ENCODE data around the gene SMCO2.

Gene SMCO2

GRCh38 chr12:27545665-27546064, 99.1 kb downstream of the SMCO2 start:
- H3K4me3 ChIP-seq (ENCODE audit: low read depth, low read length), result no peak overlapping the region
- no peak for DNase-seq (ENCODE audit: low read depth)
- no peak for TF ChIP-seq CTCF (IDR thresholded peaks at IDR 0.05; ENCODE audit: low read depth, low read length, missing control alignments)

GRCh38 chr12:27547592-27547991, 101.1 kb downstream of the SMCO2 start:
- TF ChIP-seq CTCF (IDR thresholded peaks at IDR 0.05; ENCODE audit: low read depth, low read length, missing control alignments), result no peak
- DNase-seq (ENCODE audit: low read depth), result no peak
- H3K4me3 ChIP-seq (ENCODE audit: low read depth, low read length), result no peak overlapping the region

GRCh38 chr12:27548301-27549199, 102.0 kb downstream of the SMCO2 start:
- DNase-seq (ENCODE audit: low read depth), result no peak
- no peak for TF ChIP-seq CTCF (IDR thresholded peaks at IDR 0.05; ENCODE audit: low read depth, low read length, missing control alignments)
- H3K4me3 ChIP-seq (ENCODE audit: low read depth, low read length), result no peak overlapping the region

- no peak for DNase-seq (ENCODE audit: low read depth)
- no peak overlapping the region for H3K4me3 ChIP-seq (ENCODE audit: low read depth, low read length)
- TF ChIP-seq CTCF (IDR thresholded peaks at IDR 0.05; ENCODE audit: low read depth, low read length, missing control alignments), result no peak
Measured at GRCh38 chr12:27549236-27549800, 102.8 kb downstream of the SMCO2 start.

DNA sequence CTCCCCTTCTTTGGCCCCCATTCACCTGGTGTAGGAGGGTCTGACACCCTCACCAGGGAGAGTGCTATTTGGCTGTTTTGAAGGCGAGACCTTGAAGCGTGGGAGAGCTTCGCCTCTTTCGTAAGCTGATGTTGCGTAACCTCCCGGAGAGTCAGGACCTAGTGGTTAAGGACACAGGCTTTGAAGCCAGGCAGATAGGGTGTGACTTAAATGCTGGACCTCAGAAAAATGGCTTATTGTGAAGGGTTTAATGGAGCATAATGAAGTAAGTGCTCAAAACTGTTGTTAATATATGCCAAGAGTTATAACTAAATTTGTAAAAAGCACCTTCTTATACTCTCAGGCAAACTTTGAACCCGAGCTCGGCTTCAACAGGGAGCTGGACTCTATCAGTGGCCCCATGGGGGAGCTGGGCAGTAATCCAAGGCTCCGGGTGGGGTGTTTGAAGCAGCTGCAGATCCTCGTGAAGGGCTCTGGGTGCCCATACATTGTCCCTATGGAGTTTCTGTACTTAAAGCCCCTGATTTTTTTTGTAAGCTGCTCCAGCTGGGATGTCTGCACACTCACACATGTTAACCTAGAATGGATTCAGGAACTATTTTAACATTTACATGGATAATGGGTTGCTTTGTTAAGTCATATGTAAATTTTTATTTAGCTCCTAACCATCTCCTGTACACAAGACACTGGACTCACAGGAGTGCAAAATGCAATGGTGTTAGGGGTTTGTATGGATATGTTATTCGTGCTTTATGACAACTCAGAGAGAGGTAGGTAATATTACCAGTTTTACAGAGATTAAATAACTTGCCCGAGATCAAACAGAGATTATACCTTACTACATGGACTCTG, 103.5 kb downstream of the SMCO2 start:
- H3K4me3 ChIP-seq (ENCODE audit: low read depth, low read length), result no peak overlapping the region
- no peak for DNase-seq (ENCODE audit: low read depth)
- TF ChIP-seq CTCF (IDR thresholded peaks at IDR 0.05; ENCODE audit: low read depth, low read length, missing control alignments), result no peak

DNA sequence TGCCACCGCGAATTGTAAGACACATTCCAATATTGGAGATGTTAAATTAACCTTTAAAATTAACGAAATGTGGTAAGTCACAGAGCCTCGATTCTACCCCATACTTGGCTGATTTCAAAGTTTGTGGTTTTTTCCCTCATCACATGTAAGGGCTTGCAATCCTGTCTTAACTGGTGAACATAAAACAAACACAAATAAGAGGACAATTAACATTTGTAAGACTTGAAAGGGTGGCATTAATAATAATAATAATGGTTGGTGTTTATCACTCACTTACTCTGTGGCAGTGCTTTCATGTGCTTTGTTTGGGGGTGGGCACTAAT, 104.1 kb downstream of the SMCO2 start:
- DNase-seq (ENCODE audit: low read depth), result no peak
- no peak overlapping the region for H3K4me3 ChIP-seq (ENCODE audit: low read depth, low read length)
- TF ChIP-seq CTCF (IDR thresholded peaks at IDR 0.05; ENCODE audit: low read depth, low read length, missing control alignments), result no peak

Measured in GM12864 (cell line).